Uterus (tissue), 2 donors: Measurements from ENCODE around the gene FKBP2.

ENCODE experiments used
- POLR2A ChIP-seq, 2 donors: fragments of 450-650 bp; IDR thresholded peaks; one replicate each; pipeline ENCODE4 v1.6.1; 2016; ENCODE audit warnings: antibody characterized with exemption in 2 of 2, mild to moderate bottlenecking in 1 of 2, moderate library complexity in 1 of 2
- TF ChIP-seq, protein P1 (sequence below), 4 experiments: fragments of 200-600 bp in 2 of 4; fragments of 450-650 bp in 2 of 4; sonication (generic) in 2 of 4; IDR thresholded peaks; one replicate each; pipeline ENCODE4 v1.5.1; 2016 to 2019; ENCODE audit warnings: antibody characterized with exemption in 4 of 4, mild to moderate bottlenecking in 2 of 4, moderate library complexity in 1 of 4

DNA sequence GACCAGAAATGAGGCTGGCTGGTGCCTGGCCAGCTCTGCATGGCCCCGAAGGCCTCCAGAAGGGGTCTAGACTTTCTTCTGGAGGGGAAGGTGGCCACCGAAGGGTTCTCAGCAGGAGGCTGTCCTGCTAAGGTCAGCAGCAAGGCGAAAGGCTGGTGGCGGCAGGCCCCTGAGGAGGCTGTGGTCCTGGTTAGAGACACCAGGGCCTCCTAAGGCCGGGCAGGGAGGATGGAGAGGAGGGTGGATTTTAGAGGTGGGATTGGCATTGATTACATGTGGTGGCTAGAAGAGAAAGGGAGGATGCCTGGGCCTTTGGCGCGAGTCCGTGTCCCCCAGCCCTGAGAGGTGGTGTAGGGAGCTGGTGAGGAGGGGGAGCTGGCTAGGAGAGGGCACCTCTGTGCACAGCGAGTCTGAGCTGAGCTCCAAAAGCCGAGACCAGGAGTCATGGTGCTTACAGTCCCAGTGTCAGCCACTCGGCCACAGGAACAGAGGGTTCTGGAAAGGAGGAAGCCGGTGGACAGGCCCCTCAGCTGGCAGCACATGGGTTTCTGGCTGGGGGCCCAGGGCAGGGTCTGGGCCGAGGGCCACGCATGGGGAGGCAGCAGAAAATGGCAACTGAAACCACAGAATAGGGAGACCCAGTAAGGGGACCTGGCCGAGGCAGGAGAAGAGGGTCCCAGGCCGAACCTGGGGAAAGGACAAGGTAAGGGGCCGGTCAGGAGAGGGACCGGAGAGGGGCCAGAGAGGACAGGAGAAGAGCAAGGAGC is 31.9 kb upstream of the FKBP2 start:
- TF ChIP-seq, protein P1, sequence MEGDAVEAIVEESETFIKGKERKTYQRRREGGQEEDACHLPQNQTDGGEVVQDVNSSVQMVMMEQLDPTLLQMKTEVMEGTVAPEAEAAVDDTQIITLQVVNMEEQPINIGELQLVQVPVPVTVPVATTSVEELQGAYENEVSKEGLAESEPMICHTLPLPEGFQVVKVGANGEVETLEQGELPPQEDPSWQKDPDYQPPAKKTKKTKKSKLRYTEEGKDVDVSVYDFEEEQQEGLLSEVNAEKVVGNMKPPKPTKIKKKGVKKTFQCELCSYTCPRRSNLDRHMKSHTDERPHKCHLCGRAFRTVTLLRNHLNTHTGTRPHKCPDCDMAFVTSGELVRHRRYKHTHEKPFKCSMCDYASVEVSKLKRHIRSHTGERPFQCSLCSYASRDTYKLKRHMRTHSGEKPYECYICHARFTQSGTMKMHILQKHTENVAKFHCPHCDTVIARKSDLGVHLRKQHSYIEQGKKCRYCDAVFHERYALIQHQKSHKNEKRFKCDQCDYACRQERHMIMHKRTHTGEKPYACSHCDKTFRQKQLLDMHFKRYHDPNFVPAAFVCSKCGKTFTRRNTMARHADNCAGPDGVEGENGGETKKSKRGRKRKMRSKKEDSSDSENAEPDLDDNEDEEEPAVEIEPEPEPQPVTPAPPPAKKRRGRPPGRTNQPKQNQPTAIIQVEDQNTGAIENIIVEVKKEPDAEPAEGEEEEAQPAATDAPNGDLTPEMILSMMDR (IDR thresholded peaks at IDR 0.05): no peak
- TF ChIP-seq POLR2A (IDR thresholded peaks at IDR 0.05): no peak
